Right lobe of liver (tissue), 6 donors: ENCODE results near the gene TIMP2. TPM values are rescaled to one million over a fixed set of nuclear protein-coding genes. Genes with fewer than 3 reads are reported as not detected.

ENCODE experiments used
- ATAC-seq, 4 donors: fragments of 200-7000 bp; cut with Tn5 transposase; one replicate each; pipeline ENCODE4 v1.9.1; 2020; ENCODE audit warnings: mild to moderate bottlenecking in 4 of 4, moderate library complexity in 4 of 4
- DNase-seq, 3 donors: peaks; one replicate each; pipeline ENCODE4 v3.0.0-alpha.2; 2020
- H3K27ac ChIP-seq, 3 donors: fragments of 200-600 bp; one replicate each; pipeline ENCODE4 v1.8.0; 2022
- H3K27me3 ChIP-seq, 2 donors: fragments of 200-600 bp; one replicate each; pipeline ENCODE4 v1.8.0; 2022
- H3K36me3 ChIP-seq, 4 donors: fragments of 200-600 bp; sonication (generic) in 1 of 4; one replicate each; pipeline versions ENCODE4 v1.5.1 to v1.8.0; 2017 to 2022; ENCODE audit warnings: control low read depth in 1 of 4
- H3K4me1 ChIP-seq, 4 donors: fragments of 200-600 bp; sonication (generic) in 1 of 4; one replicate each; pipeline versions ENCODE4 v1.5.1 to v1.8.0; 2017 to 2022; ENCODE audit warnings: control low read depth in 1 of 4
- H3K4me3 ChIP-seq, 3 donors: fragments of 200-600 bp; one replicate each; pipeline ENCODE4 v1.8.0; 2022
- H3K9me3 ChIP-seq, 4 donors: fragments of 200-600 bp; sonication (generic) in 1 of 4; one replicate each; pipeline versions ENCODE4 v1.5.1 to v1.8.0; 2017 to 2022; ENCODE audit warnings: control low read depth in 1 of 4
- CTCF ChIP-seq, 4 donors: fragments of 200-600 bp in 3 of 4; fragments of 450-650 bp in 1 of 4; IDR thresholded peaks; one replicate each; pipeline versions ENCODE4 v1.5.1 to v1.8.0; 2016 to 2022; ENCODE audit warnings: antibody characterized with exemption in 4 of 4, mild to moderate bottlenecking in 2 of 4
- POLR2A ChIP-seq: fragments of 450-650 bp; IDR thresholded peaks from one replicate; pipeline ENCODE4 v1.6.1; 2017; ENCODE audit warnings: antibody characterized with exemption, mild to moderate bottlenecking
- WGBS: methylation state at CpG from one replicate; pipeline ENCODE4 v1.1.6; 2018; ENCODE audit warnings: low coverage, low lambda C conversion rate; ENCODE audit not compliant: insufficient coverage; ENCODE audit errors: missing lambda C conversion rate; 5-methylcytosine and 5-hydroxymethylcytosine counted together
- intact Hi-C, 2 donors: fragments of 100-400 bp; cut with DNase I; formaldehyde crosslinking; loops; one replicate each; pipeline versions ENCODE4 v1.11.2 to v1.14.1; 2022
- total RNA-seq, 6 experiments: library from RNA; depleted of rRNA in 2 of 6; stranded (reverse); fragments of >200 nt in 2 of 6; fragmentation: NEBNext Ultra II Directional in 3 of 6; extraction: Animal tissue kit (Norgen Biotek cat#: 25700) in 3 of 6; gene quantifications; one replicate each; pipeline versions ENCODE4 v1.1.0 to v1.2.4, GENCODE V29; 2016 to 2023
- donor health status: DM: no; HTN: yes; CAD: no.
- donor health status: DM: no; HTN: no; CAD: no.
- donor health status: DM: no; HTN: no; CAD: no.
- donor health status: DM: no; HTN: yes; CAD: no.
- donor health status: DM: no; HTN: yes; CAD: no.

TIMP2 gene
- total RNA-seq, 6 experiments from 2014 or later = 18.9 to 36.1 (median 26.7) TPM

DNA sequence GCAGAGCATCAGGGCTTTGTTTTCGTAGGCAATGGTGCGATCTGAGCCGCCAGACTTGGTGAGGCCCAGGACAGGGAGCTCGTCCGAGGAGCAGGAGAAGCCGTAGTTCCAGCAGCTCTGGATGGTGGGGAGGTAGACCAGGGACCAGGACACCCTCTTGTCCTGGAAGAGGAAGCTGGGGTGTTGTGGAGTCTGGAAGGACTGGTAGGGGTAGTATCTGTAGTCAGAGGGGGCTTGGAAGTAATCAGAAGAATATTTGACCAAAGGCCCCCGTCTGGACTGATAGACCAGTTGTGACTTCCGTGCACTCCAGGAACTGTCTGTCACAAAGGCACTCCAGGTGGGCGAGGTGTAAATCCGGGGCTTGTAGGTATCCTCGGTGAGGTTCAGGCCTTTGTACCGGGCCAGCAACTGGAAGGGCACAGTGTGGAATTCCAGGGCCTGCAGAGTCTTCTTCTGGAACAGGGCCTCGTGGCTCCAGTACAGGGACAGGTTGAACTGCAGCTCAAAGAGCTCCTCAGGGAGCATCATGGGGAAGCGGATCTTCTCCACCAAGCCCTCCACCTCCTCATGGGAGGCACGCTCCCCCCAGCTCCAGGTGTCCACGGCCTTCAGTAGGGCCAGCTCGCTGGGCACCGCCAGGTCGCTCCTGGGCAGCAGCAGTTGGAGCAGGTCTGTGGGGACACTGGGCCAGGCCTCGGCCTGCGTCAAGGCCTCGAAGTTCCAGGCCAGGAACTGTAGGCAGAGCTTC is 46.7 kb upstream of the TIMP2 start:
- intact Hi-C loops = loop anchor here (5.0 kb wide), 1 partner anchor 105 kb away; no protein-coding TSS in a partner anchor
- DNase-seq (no peak), ATAC-seq (no peak)
- Histone ChIP-seq H3K27me3 (no peaks in the 10 kb centered on the region), H3K27ac (no peak overlapping the region), H3K36me3 (no peaks in the 10 kb centered on the region), H3K9me3 (no peaks in the 10 kb centered on the region), H3K4me1 (peaks cover 0 to 16% (median 5%) of the 10 kb centered on the region in 4 donors), H3K4me3 (no peak overlapping the region)
- WGBS = 83% methylated on average over 2 of the region's 22 CpGs
- TF ChIP-seq POLR2A (no peak), CTCF (IDR thresholded peaks at IDR 0.05) (no peak)

DNA sequence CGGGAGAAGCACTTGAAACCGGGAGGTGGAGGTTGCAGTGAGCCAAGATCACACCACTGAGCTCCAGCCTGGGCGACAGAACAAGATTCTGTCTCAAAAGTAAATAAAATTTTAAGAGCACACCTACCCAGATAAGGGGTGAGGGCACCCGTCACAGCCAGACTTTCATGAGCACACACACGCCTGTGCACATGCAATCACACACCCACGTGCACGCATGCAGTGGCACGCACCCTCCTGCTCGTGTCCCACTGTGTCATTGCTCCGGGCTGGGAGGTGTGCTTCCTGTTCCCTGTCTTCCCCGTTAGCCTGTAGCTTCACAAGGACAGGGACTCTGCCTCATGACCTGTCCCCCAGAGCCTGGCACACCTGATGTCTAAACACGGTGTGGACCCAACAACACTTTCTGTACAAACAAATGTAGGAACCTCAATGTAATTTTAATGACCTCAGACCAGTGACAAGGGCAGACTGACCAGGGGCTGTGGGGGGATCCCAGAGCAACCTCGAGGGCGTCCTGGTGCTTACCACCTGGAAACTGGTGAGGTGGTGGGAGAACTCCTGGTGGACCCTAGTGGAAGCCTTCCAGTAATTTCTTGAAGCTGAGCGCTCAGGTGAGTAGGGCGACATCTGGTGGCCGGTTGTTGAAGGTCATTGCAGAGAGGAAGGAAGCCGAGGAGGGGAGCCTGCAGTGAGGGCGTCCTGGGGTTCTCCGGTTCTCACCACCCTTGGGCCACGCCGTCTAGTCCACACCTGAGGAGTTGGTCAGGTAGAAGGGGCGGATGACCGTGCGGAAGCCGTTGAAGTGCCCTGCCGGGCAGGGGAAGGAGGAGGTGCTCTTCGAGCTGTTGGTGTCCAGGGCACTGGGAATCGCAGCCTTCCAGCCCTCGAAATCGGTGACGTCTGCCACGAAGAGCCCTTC is 45.9 kb upstream of the TIMP2 start:
- no peaks in the 10 kb centered on the region for H3K27me3 ChIP-seq
- intact Hi-C loops = loop anchor here (5.0 kb wide), 1 partner anchor 104 kb away; no protein-coding TSS in a partner anchor
- H3K36me3 ChIP-seq = no peaks in the 10 kb centered on the region
- ATAC-seq = peak; percentile 56 to 73 (median 70)
- H3K9me3 ChIP-seq = no peaks in the 10 kb centered on the region
- peak; percentile 76 to 79 (median 78) for DNase-seq
- H3K27ac ChIP-seq = no peak overlapping the region
- no peak overlapping the region for H3K4me3 ChIP-seq
- H3K4me1 ChIP-seq = peaks cover 0 to 16% (median 5%) of the 10 kb centered on the region in 4 donors
- WGBS = 31% methylated on average over 13 of the region's 33 CpGs
- no peak for TF ChIP-seq POLR2A
- TF ChIP-seq CTCF (IDR thresholded peaks at IDR 0.05) = peak; percentile 83 to 88 (median 85)

GRCh38 chr17:78969865-78970264 is 44.7 kb upstream of the TIMP2 start:
- ATAC-seq (no peak), DNase-seq (no peak)
- no peaks in the 10 kb centered on the region for H3K36me3 ChIP-seq
- no CpG with 5 or more reads among the region's 9 CpGs for WGBS
- H3K27me3 ChIP-seq = no peaks in the 10 kb centered on the region
- no peaks in the 10 kb centered on the region for H3K9me3 ChIP-seq
- intact Hi-C loops = loop anchor here (5.0 kb wide), 1 partner anchor 103 kb away; no protein-coding TSS in a partner anchor
- TF ChIP-seq POLR2A = no peak
- H3K4me3 ChIP-seq = no peak overlapping the region
- no peak overlapping the region for H3K27ac ChIP-seq
- peaks cover 0 to 5% (median 0%) of the 10 kb centered on the region in 4 donors for H3K4me1 ChIP-seq

DNA sequence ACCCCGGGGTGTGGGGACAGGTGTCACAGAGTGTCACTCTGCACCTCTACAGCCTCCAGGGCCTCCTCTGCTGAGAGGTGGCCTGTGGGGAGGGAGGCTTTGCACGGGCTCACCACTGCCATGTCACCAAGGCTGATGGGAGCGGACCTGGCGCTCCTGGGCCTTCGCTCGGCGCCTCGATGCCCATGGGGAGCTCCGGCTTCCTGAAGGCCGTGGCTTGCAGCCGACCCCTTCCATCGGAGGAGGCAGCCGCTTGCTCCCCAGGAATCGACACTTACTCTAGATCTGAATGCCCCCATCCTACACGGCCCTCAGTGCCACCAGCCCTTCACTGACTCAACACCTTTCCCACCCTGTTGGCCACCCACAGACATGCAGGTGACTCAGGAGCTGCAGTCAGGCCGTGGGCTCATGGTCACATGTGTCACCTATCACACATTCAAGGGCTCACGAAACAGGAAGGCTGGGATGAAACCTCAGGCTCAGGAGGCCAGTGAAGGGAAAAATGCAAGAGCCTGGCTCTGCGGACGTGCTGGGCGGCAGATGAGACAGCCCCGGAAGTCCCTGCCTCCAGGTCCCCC is 42.7 kb upstream of the TIMP2 start:
- Histone ChIP-seq H3K27me3 (no peaks in the 10 kb centered on the region), H3K4me1 (peaks cover 0 to 5% (median 0%) of the 10 kb centered on the region in 4 donors), H3K9me3 (no peaks in the 10 kb centered on the region), H3K27ac (no peak overlapping the region), H3K36me3 (no peaks in the 10 kb centered on the region), H3K4me3 (no peak overlapping the region)
- ATAC-seq (no peak), DNase-seq (no peak)
- TF ChIP-seq POLR2A (no peak), CTCF (IDR thresholded peaks at IDR 0.05) (no peak)
- intact Hi-C loops = no loop called here
- WGBS = 90% methylated on average over 5 of the region's 21 CpGs
